OCI-LY3 (cell line): ENCODE measurements around the gene MIER2.

ENCODE experiments used
- EZH2phosphoT487 ChIP-seq: fragments of 200-600 bp; shearing (Covaris generic); IDR thresholded peaks from 2 replicates; pipeline ENCODE4 v1.6.1; 2018; ENCODE audit warnings: antibody characterized with exemption, mixed run types, low read depth
- TF ChIP-seq, protein P1 (sequence below): fragments of 200-600, 300-600 bp; sonication (generic); IDR thresholded peaks from 2 replicates; pipeline ENCODE4 v1.5.1; 2014; ENCODE audit warnings: antibody characterized with exemption, low read length, low read depth

DNA sequence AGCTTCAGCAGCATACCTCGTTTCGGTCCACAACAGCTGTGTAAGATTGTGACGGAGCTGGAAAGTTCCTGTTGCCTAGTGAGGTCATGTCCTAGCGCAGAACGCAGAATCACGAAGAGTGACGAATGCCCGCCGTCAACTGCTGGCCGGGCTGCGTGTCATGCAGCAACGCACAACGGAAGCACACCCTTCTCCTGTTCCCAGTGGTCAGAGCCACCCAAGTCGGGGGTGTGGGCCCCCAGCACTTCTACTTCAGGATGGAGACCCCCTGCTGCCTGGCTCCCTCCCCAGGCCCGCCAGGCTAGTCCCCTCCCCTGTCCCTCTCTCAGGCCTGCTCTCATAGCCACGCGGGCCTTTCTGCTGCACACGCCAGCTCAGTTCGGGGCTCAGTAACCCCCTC lies 38.4 kb upstream of the MIER2 start:
- TF ChIP-seq, protein P1, sequence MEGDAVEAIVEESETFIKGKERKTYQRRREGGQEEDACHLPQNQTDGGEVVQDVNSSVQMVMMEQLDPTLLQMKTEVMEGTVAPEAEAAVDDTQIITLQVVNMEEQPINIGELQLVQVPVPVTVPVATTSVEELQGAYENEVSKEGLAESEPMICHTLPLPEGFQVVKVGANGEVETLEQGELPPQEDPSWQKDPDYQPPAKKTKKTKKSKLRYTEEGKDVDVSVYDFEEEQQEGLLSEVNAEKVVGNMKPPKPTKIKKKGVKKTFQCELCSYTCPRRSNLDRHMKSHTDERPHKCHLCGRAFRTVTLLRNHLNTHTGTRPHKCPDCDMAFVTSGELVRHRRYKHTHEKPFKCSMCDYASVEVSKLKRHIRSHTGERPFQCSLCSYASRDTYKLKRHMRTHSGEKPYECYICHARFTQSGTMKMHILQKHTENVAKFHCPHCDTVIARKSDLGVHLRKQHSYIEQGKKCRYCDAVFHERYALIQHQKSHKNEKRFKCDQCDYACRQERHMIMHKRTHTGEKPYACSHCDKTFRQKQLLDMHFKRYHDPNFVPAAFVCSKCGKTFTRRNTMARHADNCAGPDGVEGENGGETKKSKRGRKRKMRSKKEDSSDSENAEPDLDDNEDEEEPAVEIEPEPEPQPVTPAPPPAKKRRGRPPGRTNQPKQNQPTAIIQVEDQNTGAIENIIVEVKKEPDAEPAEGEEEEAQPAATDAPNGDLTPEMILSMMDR = no peak
- TF ChIP-seq EZH2phosphoT487 = no peak
